Endothelial cell of umbilical vein (primary cell): ENCODE results near the gene BRICD5. TPM values are rescaled to one million over a fixed set of nuclear protein-coding genes. Genes with fewer than 3 reads are reported as not detected.

ENCODE experiments used
- BruUV-seq: library from RNA; stranded (reverse); fragments of 400-500 nt; replicated peaks from 2 replicates; lab custom pipeline; 2021; lab: Mats Ljungman, UMichigan
- CTCF ChIA-PET: fragments of 300-600, 350-600 bp; sonication (Branson Sonifier 250); formaldehyde crosslinking; loops from one replicate; lab custom pipeline; 2021; ENCODE audit warnings: antibody characterized with exemption, inconsistent platforms; lab: Charles Lee
- POLR2A ChIA-PET: fragments of 300-600, 350-600 bp; sonication (Branson Sonifier 250); formaldehyde crosslinking; loops from one replicate; lab custom pipeline; 2021; ENCODE audit warnings: antibody characterized with exemption, inconsistent platforms; lab: Charles Lee
- DNase-seq: peaks from one replicate; pipeline ENCODE4 v3.0.0-alpha.2; 2011; ENCODE audit warnings: low read depth, low spot score
- FAIRE-seq: peaks from 2 replicates; lab custom pipeline; 2011; peaks lifted over from hg19 to GRCh38; lab: Jason Lieb, UNC
- H2AFZ ChIP-seq: 2 replicates; pipeline ENCODE4 v1.6.0; 2012; ENCODE audit warnings: low read depth, low read length, control low read depth, inconsistent platforms
- H3K27ac ChIP-seq: 2 replicates; pipeline ENCODE4 v1.5.1; 2011; ENCODE audit warnings: low read depth, mild to moderate bottlenecking, control low read depth, low read length, moderate library complexity; ENCODE audit not compliant: insufficient read depth
- H3K27me3 ChIP-seq, 2 experiments: 2 replicates each; pipeline versions ENCODE4 v1.6.0 to v1.6.1; 2011; ENCODE audit warnings: low read length in 2 of 2, mixed read lengths in 1 of 2; ENCODE audit not compliant: control insufficient read depth in 2 of 2, insufficient read depth in 2 of 2
- H3K36me3 ChIP-seq, 2 experiments: 2 replicates in 1 of 2; 3 replicates in 1 of 2; pipeline ENCODE4 v1.5.1; 2011; ENCODE audit warnings: low read length in 2 of 2, mild to moderate bottlenecking in 1 of 2, moderate library complexity in 1 of 2; ENCODE audit not compliant: control insufficient read depth in 2 of 2, insufficient read depth in 2 of 2; ENCODE audit errors: extremely low read depth in 1 of 2
- H3K4me1 ChIP-seq: 3 replicates; pipeline ENCODE4 v1.5.1; 2011; ENCODE audit warnings: mild to moderate bottlenecking, low read length; ENCODE audit not compliant: control insufficient read depth, insufficient read depth; ENCODE audit errors: extremely low read depth
- H3K4me2 ChIP-seq: 2 replicates; pipeline ENCODE4 v1.6.1; 2011; ENCODE audit warnings: low read length, control low read depth, mixed read lengths; ENCODE audit not compliant: insufficient read depth
- H3K4me3 ChIP-seq, 3 experiments: fragments of 200-600 bp in 1 of 3; sonication (generic), shearing (Covaris generic) in 1 of 3; replicated peaks in 1 of 3; 2 replicates each; pipeline ENCODE4 v1.5.1; 2011 to 2016; ENCODE audit warnings: control low read depth in 3 of 3, low read length in 3 of 3, mild to moderate bottlenecking in 2 of 3, inconsistent platforms in 1 of 3, low read depth in 1 of 3, moderate library complexity in 1 of 3; ENCODE audit not compliant: insufficient read depth in 1 of 3
- H3K79me2 ChIP-seq: 2 replicates; pipeline ENCODE4 v1.6.0; 2012; ENCODE audit warnings: low read length, inconsistent platforms; ENCODE audit not compliant: control insufficient read depth, insufficient read depth
- H3K9ac ChIP-seq: replicated peaks from 2 replicates; pipeline ENCODE3; 2011; ENCODE audit warnings: low read length, control low read depth; ENCODE audit not compliant: insufficient read depth; ENCODE audit errors: extremely low read depth
- H3K9me1 ChIP-seq: replicated peaks from 3 replicates; pipeline ENCODE4 v1.6.0; 2011; ENCODE audit warnings: mild to moderate bottlenecking, low read length; ENCODE audit not compliant: control insufficient read depth, insufficient read depth; ENCODE audit errors: extremely low read depth
- H3K9me3 ChIP-seq: replicated peaks from 2 replicates; pipeline ENCODE4 v1.5.1; 2012; ENCODE audit warnings: low read length, inconsistent platforms; ENCODE audit not compliant: control insufficient read depth, insufficient read depth
- H4K20me1 ChIP-seq: replicated peaks from 2 replicates; pipeline ENCODE3; 2011; ENCODE audit warnings: mild to moderate bottlenecking, low read length; ENCODE audit not compliant: control insufficient read depth, insufficient read depth; ENCODE audit errors: extremely low read depth
- EZH2 ChIP-seq: IDR thresholded peaks from 2 replicates; pipeline ENCODE4 v1.6.1; 2012; ENCODE audit warnings: borderline replicate concordance, low read depth, mild to moderate bottlenecking, moderate library complexity, low read length, inconsistent platforms; ENCODE audit not compliant: severe bottlenecking
- FOS ChIP-seq: IDR thresholded peaks from 2 replicates; pipeline ENCODE4 v1.6.1; 2011; ENCODE audit warnings: mild to moderate bottlenecking, low read length, moderate library complexity, borderline replicate concordance; ENCODE audit not compliant: insufficient read depth
- GATA2 ChIP-seq: IDR thresholded peaks from 2 replicates; pipeline ENCODE4 v1.7.0; 2011; ENCODE audit warnings: low read depth, mild to moderate bottlenecking, moderate library complexity, mixed read lengths, low read length; ENCODE audit not compliant: insufficient read length, insufficient read depth
- JUN ChIP-seq: IDR thresholded peaks from 2 replicates; pipeline ENCODE4 v1.6.1; 2011; ENCODE audit warnings: borderline replicate concordance, low read depth; ENCODE audit not compliant: insufficient read length, insufficient read depth
- MYC ChIP-seq: IDR thresholded peaks from one replicate; pipeline ENCODE4 v1.6.1; 2011; ENCODE audit warnings: mild to moderate bottlenecking, low read depth, low read length
- POLR2A ChIP-seq: IDR thresholded peaks from 2 replicates; pipeline ENCODE4 v1.6.1; 2012; ENCODE audit warnings: low read depth, mild to moderate bottlenecking, control low read depth, low read length
- POLR2AphosphoS5 ChIP-seq: IDR thresholded peaks from 2 replicates; pipeline ENCODE4 v1.6.1; 2012; ENCODE audit warnings: low read depth, mild to moderate bottlenecking, control low read depth, low read length, moderate library complexity; ENCODE audit not compliant: insufficient read depth
- dilution Hi-C: fragments of 300-500 bp; cut with MboI; formaldehyde crosslinking; loops from one replicate; pipeline ENCODE4 v1.15.0; 2019; ENCODE audit warnings: low sequenced_read_pairs; ENCODE audit not compliant: extremely low pct_ligation_motif_present
- intact Hi-C: fragments of 100-400 bp; cut with micrococcal nuclease; formaldehyde crosslinking; loops from one replicate; pipeline ENCODE4 v1.10.0; 2022
- polyA plus RNA-seq, 4 experiments: library from polyadenylated mRNA; depleted of rRNA in 3 of 4; stranded (reverse) in 3 of 4; unstranded in 1 of 4; fragments of >200 nt; gene quantifications; 2 replicates each; pipeline versions ENCODE4 v1.2.1 to v1.2.3, GENCODE V29; 2011 to 2012; ENCODE audit warnings: missing spikeins in 1 of 4
- total RNA-seq: library from RNA; stranded (reverse); gene quantifications from 2 replicates; pipeline ENCODE4 v1.2.3, GENCODE V29; 2021
- TF ChIP-seq, protein P1 (sequence below), 2 donors: IDR thresholded peaks; 1 replicate in 1 of 2; 2 replicates in 1 of 2; pipeline ENCODE4 v1.5.1; 2011; ENCODE audit warnings: low read length in 2 of 2, mild to moderate bottlenecking in 2 of 2, moderate library complexity in 2 of 2, control low read depth in 1 of 2, inconsistent platforms in 1 of 2, low read depth in 1 of 2; ENCODE audit not compliant: insufficient read depth in 1 of 2; ENCODE audit errors: extremely low read depth in 1 of 2
- TF ChIP-seq, protein P2 (sequence below): IDR thresholded peaks from 2 replicates; pipeline ENCODE4 v1.6.1; 2011; ENCODE audit not compliant: insufficient read depth, insufficient read length

Gene BRICD5
- total and polyA plus RNA-seq, 2 donors (not counting 3 experiments of a cell fraction or from before 2014, with no cell fraction given) = 5.6 to 8.4 TPM

DNA sequence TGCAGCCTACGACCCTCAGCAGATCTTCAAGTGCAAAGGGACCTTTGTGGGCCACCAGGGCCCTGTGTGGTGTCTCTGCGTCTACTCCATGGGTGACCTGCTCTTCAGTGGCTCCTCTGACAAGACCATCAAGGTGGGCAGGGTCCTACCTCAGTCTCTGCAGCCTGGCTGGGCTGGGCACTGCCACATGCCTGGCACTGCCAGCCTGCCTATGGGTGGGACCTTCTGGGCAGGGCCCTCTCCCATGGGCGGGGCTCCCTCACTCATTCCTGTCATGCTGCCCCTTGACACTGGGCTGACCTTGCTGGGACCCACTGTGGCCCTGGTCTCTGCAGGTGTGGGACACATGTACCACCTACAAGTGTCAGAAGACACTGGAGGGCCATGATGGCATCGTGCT, 36.7 kb downstream of the BRICD5 start:
- dilution Hi-C loops = loop anchor here (25.0 kb wide), 1 partner anchor 137 kb away; the partner anchor contains the start of genes NHERF2, NTHL1 and TSC2
- intact Hi-C loops = no loop called here

DNA sequence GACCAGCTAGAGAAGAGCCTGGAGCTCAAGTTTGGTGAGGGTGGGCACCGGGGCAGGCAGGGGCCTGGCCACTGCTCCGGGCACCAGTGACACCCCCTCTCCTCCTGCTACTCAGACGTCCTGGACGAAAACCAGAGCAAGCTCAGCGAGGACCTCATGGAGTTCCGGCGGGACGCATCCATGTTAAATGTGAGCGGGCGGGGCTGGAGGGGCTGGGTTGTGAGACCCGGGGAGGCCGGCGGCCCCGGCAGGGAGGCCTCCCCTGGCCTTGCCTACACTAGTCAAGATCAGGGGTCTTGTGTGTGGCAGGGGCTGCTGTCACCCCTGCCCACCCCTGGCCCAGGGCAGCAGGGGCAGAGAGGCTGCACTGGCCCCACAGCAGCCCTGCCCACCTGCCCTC, 37.3 kb downstream of the BRICD5 start:
- H3K9me3 ChIP-seq = no peaks in the 10 kb centered on the region
- H3K27me3 ChIP-seq = no peaks in the 10 kb centered on the region
- peaks cover 24% of the 10 kb centered on the region for H3K4me1 ChIP-seq
- no peak overlapping the region for H2AFZ ChIP-seq
- DNase-seq (no peak), FAIRE-seq (no peak)
- TF ChIP-seq POLR2A (no peak), MYC (no peak), EZH2 (no peak), FOS (no peak), JUN (no peak), POLR2AphosphoS5 (no peak), GATA2 (no peak)
- TF ChIP-seq, protein P1, sequence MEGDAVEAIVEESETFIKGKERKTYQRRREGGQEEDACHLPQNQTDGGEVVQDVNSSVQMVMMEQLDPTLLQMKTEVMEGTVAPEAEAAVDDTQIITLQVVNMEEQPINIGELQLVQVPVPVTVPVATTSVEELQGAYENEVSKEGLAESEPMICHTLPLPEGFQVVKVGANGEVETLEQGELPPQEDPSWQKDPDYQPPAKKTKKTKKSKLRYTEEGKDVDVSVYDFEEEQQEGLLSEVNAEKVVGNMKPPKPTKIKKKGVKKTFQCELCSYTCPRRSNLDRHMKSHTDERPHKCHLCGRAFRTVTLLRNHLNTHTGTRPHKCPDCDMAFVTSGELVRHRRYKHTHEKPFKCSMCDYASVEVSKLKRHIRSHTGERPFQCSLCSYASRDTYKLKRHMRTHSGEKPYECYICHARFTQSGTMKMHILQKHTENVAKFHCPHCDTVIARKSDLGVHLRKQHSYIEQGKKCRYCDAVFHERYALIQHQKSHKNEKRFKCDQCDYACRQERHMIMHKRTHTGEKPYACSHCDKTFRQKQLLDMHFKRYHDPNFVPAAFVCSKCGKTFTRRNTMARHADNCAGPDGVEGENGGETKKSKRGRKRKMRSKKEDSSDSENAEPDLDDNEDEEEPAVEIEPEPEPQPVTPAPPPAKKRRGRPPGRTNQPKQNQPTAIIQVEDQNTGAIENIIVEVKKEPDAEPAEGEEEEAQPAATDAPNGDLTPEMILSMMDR (IDR thresholded peaks at IDR 0.05; ENCODE audit: extremely low read depth in 1 of 2, insufficient read depth in 1 of 2, low read depth in 1 of 2, low read length in 2 of 2) = no peak
- TF ChIP-seq, protein P2, sequence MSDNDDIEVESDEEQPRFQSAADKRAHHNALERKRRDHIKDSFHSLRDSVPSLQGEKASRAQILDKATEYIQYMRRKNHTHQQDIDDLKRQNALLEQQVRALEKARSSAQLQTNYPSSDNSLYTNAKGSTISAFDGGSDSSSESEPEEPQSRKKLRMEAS = no peak
- no peaks in the 10 kb centered on the region for H3K9me1 ChIP-seq
- H3K4me2 ChIP-seq = no peak overlapping the region
- no TSS peak for BruUV-seq
- H3K79me2 ChIP-seq = peaks cover 35% of the 10 kb centered on the region
- dilution Hi-C loops = loop anchor here (25.0 kb wide), 1 partner anchor 136 kb away; the partner anchor contains the start of genes NHERF2, NTHL1 and TSC2
- ChIA-PET POLR2A (interaction anchor here (1.1 kb wide), 1 partner anchor 18 kb away, joined by 7 read pairs; the partner anchor contains the start of gene TRAF7), CTCF (interaction anchor here (1.2 kb wide), 1 partner anchor 19 kb away, joined by 4 read pairs; no protein-coding TSS in a partner anchor)
- H3K27ac ChIP-seq = no peak overlapping the region
- peaks cover 23 to 46% of the 10 kb centered on the region in 2 experiments for H3K36me3 ChIP-seq
- H4K20me1 ChIP-seq = no peaks in the 10 kb centered on the region
- intact Hi-C loops = no loop called here
- H3K4me3 ChIP-seq = no peak overlapping the region
- H3K9ac ChIP-seq = no peak overlapping the region

More for the DNA sequence above, 36.7 kb downstream of the BRICD5 start:
- no peak for FAIRE-seq
- DNase-seq = no peak
- Histone ChIP-seq H3K4me1 (peaks cover 24% of the 10 kb centered on the region), H3K9me3 (no peaks in the 10 kb centered on the region), H4K20me1 (no peaks in the 10 kb centered on the region), H3K27ac (no peak overlapping the region), H3K36me3 (peaks cover 23 to 46% of the 10 kb centered on the region in 2 experiments), H2AFZ (no peak overlapping the region), H3K4me3 (no peak overlapping the region), H3K4me2 (no peak overlapping the region), H3K9ac (no peak overlapping the region), H3K27me3 (no peaks in the 10 kb centered on the region), H3K9me1 (no peaks in the 10 kb centered on the region), H3K79me2 (peaks cover 35% of the 10 kb centered on the region)
- TF ChIP-seq, protein P2 = no peak
- no peak for TF ChIP-seq POLR2A
- BruUV-seq = no TSS peak
- POLR2A ChIA-PET = interaction anchor here (1.0 kb wide), 1 partner anchor 18 kb away, joined by 5 read pairs; the partner anchor contains the start of gene TRAF7
- CTCF ChIA-PET = interaction anchor here (1.2 kb wide), 2 partner anchors 15 to 20 kb away, joined by 3 to 4 read pairs; no protein-coding TSS in a partner anchor
